WI38 (cell line): ENCODE measurements around the gene PF4V1.

Experiments
- H3K4me3 ChIP-seq: 2 replicates; pipeline ENCODE4 v1.5.1; 2011; ENCODE audit warnings: low read depth, mild to moderate bottlenecking, control low read depth, low read length
- CTCF ChIP-seq: IDR thresholded peaks from 2 replicates; pipeline ENCODE4 v1.5.1; 2012; ENCODE audit warnings: low read depth, mild to moderate bottlenecking, control low read depth, low read length

The PF4V1 gene

GRCh38 chr4:73853718-73854473, 800 bp downstream of the PF4V1 start:
- H3K4me3 ChIP-seq = no peak overlapping the region
- no peak for TF ChIP-seq CTCF

- no peak overlapping the region for H3K4me3 ChIP-seq
- TF ChIP-seq CTCF = no peak
Measured at GRCh38 chr4:73855406-73855805, 2.3 kb downstream of the PF4V1 start.

GRCh38 chr4:73856518-73856917, 3.4 kb downstream of the PF4V1 start:
- TF ChIP-seq CTCF = no peak

GRCh38 chr4:73859614-73860088, 6.6 kb downstream of the PF4V1 start:
- H3K4me3 ChIP-seq = no peak overlapping the region
- TF ChIP-seq CTCF = no peak

More at GRCh38 chr4:73856518-73856917, 3.4 kb downstream of the PF4V1 start:
- no peak overlapping the region for H3K4me3 ChIP-seq

- no peak overlapping the region for H3K4me3 ChIP-seq
- TF ChIP-seq CTCF = no peak
Measured at GRCh38 chr4:73860181-73860580, 7.1 kb downstream of the PF4V1 start.

- TF ChIP-seq CTCF = no peak
- no peak overlapping the region for H3K4me3 ChIP-seq
Measured at GRCh38 chr4:73860917-73861316, 7.8 kb downstream of the PF4V1 start.

GRCh38 chr4:73862322-73862721, 9.2 kb downstream of the PF4V1 start:
- TF ChIP-seq CTCF = no peak
- H3K4me3 ChIP-seq = no peak overlapping the region
